GM12878 (cell line): ENCODE results near the gene RACGAP1. TPM values are rescaled to one million over a fixed set of nuclear protein-coding genes. Genes with fewer than 3 reads are reported as not detected.

Experiments
- ATAC-seq: fragments of 200-7000 bp; cut with Tn5 transposase; 3 replicates; pipeline ENCODE4 v1.9.1; 2020; ENCODE audit warnings: mild to moderate bottlenecking, moderate library complexity
- BruUV-seq: library from RNA; stranded (reverse); fragments of 400-500 nt; replicated peaks from 2 replicates; lab custom pipeline; 2021; lab: Mats Ljungman, UMichigan
- CTCF ChIA-PET: fragments of 300-600 bp; sonication (Branson Sonifier 250); formaldehyde crosslinking; extraction: SDS; loops from one replicate; lab custom pipeline; 2021; ENCODE audit warnings: inconsistent platforms; lab: Yijun Ruan, JAX
- POLR2A ChIA-PET: fragments of 350-600 bp; formaldehyde crosslinking; extraction: SDS; loops from one replicate; lab custom pipeline; 2021; ENCODE audit warnings: inconsistent platforms; lab: Charles Lee
- RAD21 ChIA-PET: fragments of 300-600 bp; sonication (Branson Sonifier 250); formaldehyde crosslinking; loops from one replicate; lab custom pipeline; 2023; ENCODE audit warnings: antibody characterized with exemption; ENCODE audit not compliant: unreplicated experiment; lab: Charles Lee
- SMC1A ChIA-PET: fragments of 300-600 bp; sonication (Branson Sonifier 250); formaldehyde crosslinking; loops from one replicate; lab custom pipeline; 2023; ENCODE audit not compliant: unreplicated experiment, uncharacterized antibody; lab: Charles Lee
- DNase-seq: peaks from one replicate; pipeline ENCODE4 v3.0.0-alpha.2; 2011; ENCODE audit warnings: low read depth, low spot score
- FAIRE-seq: peaks from 3 replicates; lab custom pipeline; 2011; peaks lifted over from hg19 to GRCh38; lab: Jason Lieb, UNC
- H2AFZ ChIP-seq: 2 replicates; pipeline ENCODE4 v1.6.0; 2011; ENCODE audit warnings: low read depth, low read length, control low read depth; ENCODE audit not compliant: control insufficient read depth
- H3K27ac ChIP-seq: 2 replicates; pipeline ENCODE4 v1.5.1; 2011; ENCODE audit warnings: control low read depth; ENCODE audit not compliant: control insufficient read depth, insufficient read depth
- H3K27me3 ChIP-seq, 2 experiments: replicated peaks in 1 of 2; 2 replicates each; pipeline versions ENCODE4 v1.6.0 to v1.6.1; 2011; ENCODE audit warnings: low read length in 1 of 2; ENCODE audit not compliant: control insufficient read depth in 2 of 2, insufficient read depth in 2 of 2
- H3K36me3 ChIP-seq, 2 experiments: 2 replicates each; pipeline ENCODE4 v1.5.1; 2011; ENCODE audit warnings: low read length in 1 of 2; ENCODE audit not compliant: control insufficient read depth in 2 of 2, insufficient read depth in 2 of 2
- H3K4me1 ChIP-seq: 2 replicates; pipeline ENCODE4 v1.6.1; 2011; ENCODE audit warnings: mild to moderate bottlenecking, low read length, moderate library complexity, mixed read lengths; ENCODE audit not compliant: control insufficient read depth, insufficient read depth
- H3K4me2 ChIP-seq: 2 replicates; pipeline ENCODE4 v1.6.0; 2011; ENCODE audit warnings: control low read depth; ENCODE audit not compliant: control insufficient read depth, insufficient read depth
- H3K4me3 ChIP-seq: fragments of 200-600 bp; sonication (generic); 2 replicates; pipeline ENCODE4 v1.5.1; 2016
- H3K79me2 ChIP-seq: 2 replicates; pipeline ENCODE4 v1.6.0; 2011; ENCODE audit warnings: low read length; ENCODE audit not compliant: control insufficient read depth, insufficient read depth
- H3K9ac ChIP-seq: 2 replicates; pipeline ENCODE4 v1.8.0; 2011; ENCODE audit warnings: low read length, control low read depth, mixed read lengths; ENCODE audit not compliant: control insufficient read depth, insufficient read depth
- H3K9me3 ChIP-seq: replicated peaks from 3 replicates; pipeline ENCODE4 v1.5.1; 2011; ENCODE audit warnings: mild to moderate bottlenecking, low read length; ENCODE audit not compliant: control insufficient read depth, insufficient read depth
- H4K20me1 ChIP-seq: 2 replicates; pipeline ENCODE4 v1.6.0; 2011; ENCODE audit not compliant: control insufficient read depth, insufficient read depth
- CHD2 ChIP-seq: IDR thresholded peaks from 2 replicates; pipeline ENCODE4 v1.6.1; 2011; ENCODE audit warnings: low read depth, low read length, improper control_type of control experiment, borderline replicate concordance
- EP300 ChIP-seq, 2 experiments: fragments of 150-350 bp in 1 of 2; IDR thresholded peaks; 2 replicates each; pipeline ENCODE4 v1.6.1; 2011 to 2012; ENCODE audit warnings: low read depth in 2 of 2, low read length in 2 of 2, borderline replicate concordance in 1 of 2, improper control_type of control experiment in 1 of 2, inconsistent platforms in 1 of 2; ENCODE audit not compliant: control insufficient read depth in 1 of 2
- MEF2A ChIP-seq: IDR thresholded peaks from 2 replicates; pipeline ENCODE4 v1.6.1; 2011; ENCODE audit warnings: low read depth, mild to moderate bottlenecking, low read length, moderate library complexity; ENCODE audit not compliant: insufficient read depth
- NRF1 ChIP-seq: conservative IDR thresholded peaks from 2 replicates; pipeline ENCODE4 v1.6.1; 2011; ENCODE audit warnings: mild to moderate bottlenecking, low read depth, low read length, improper control_type of control experiment
- PML ChIP-seq: IDR thresholded peaks from 2 replicates; pipeline ENCODE4 v1.6.1; 2012; ENCODE audit warnings: low read length, inconsistent platforms
- SREBF1 ChIP-seq: IDR thresholded peaks from 2 replicates; pipeline ENCODE4 v1.6.1; 2012; ENCODE audit warnings: mild to moderate bottlenecking, low read length
- SRF ChIP-seq, 2 experiments: IDR thresholded peaks; 2 replicates each; pipeline ENCODE4 v1.6.1; 2011; ENCODE audit warnings: low read depth in 2 of 2, low read length in 2 of 2, mild to moderate bottlenecking in 1 of 2, moderate library complexity in 1 of 2
- ZBTB33 ChIP-seq: fragments of 450-650 bp; IDR thresholded peaks from 2 replicates; pipeline ENCODE4 v1.6.1; 2017; ENCODE audit warnings: mild to moderate bottlenecking
- ZZZ3 ChIP-seq: IDR thresholded peaks from 2 replicates; pipeline ENCODE4 v1.6.1; 2011; ENCODE audit warnings: low read depth; ENCODE audit not compliant: control insufficient read depth, insufficient read length
- WGBS: methylation state at CpG from one replicate; pipeline ENCODE4 v1.1.6; 2016; ENCODE audit warnings: low lambda C conversion rate; ENCODE audit not compliant: insufficient replicate concordance, insufficient coverage; ENCODE audit errors: missing lambda C conversion rate; 5-methylcytosine and 5-hydroxymethylcytosine counted together
- in situ Hi-C: fragments of 300-500 bp; cut with MboI; formaldehyde crosslinking; loops from 9 replicates; pipeline ENCODE4 v1.14.3; 2018; ENCODE audit warnings: mixed read lengths
- intact Hi-C: fragments of 100-400 bp; cut with micrococcal nuclease; formaldehyde crosslinking; loops from one replicate; pipeline ENCODE4 v1.14.2; 2022; ENCODE audit not compliant: unreplicated experiment
- polyA plus RNA-seq, 11 experiments: library from polyadenylated mRNA; depleted of rRNA in 4 of 11; unstranded in 6 of 11; stranded (reverse) in 5 of 11; fragments of >200 nt; fragmentation: Nextera tagmentation in 4 of 11; fragmentation: Illumina TruSeq in 1 of 11; extraction: Ambion mirVana in 4 of 11; extraction: Trizol in 1 of 11; gene quantifications; 1 replicate in 1 of 11; 2 replicates in 10 of 11; pipeline versions ENCODE4 v1.2.1 to v1.2.3, GENCODE V29; 2011 to 2016; ENCODE audit warnings: inconsistent platforms in 2 of 11, missing spikeins in 2 of 11, low read depth in 1 of 11
- total RNA-seq, 4 experiments: library from RNA; depleted of rRNA in 3 of 4; stranded (reverse); fragments of >200 nt in 3 of 4; fragmentation: Illumina TruSeq in 1 of 4; extraction: Trizol in 1 of 4; gene quantifications; 2 replicates each; pipeline versions ENCODE4 v1.2.1 to v1.2.3, GENCODE V29; 2013 to 2021
- TF ChIP-seq, protein P1 (sequence below): IDR thresholded peaks from 2 replicates; pipeline ENCODE4 v1.6.1; 2012; ENCODE audit warnings: low read depth, low read length, improper control_type of control experiment
- TF ChIP-seq, protein P2 (sequence below): fragments of 450-650 bp; formaldehyde crosslinking; IDR thresholded peaks from 2 replicates; pipeline ENCODE4 v1.4.0; 2022; ENCODE audit warnings: mild to moderate bottlenecking, moderate library complexity

RACGAP1 gene
- total and polyA plus RNA-seq, 10 of the 15 experiments (the other 5 are each of a cell fraction or from before 2014, with no cell fraction given), result 32.4 to 87.9 (median 76.2) TPM

DNA sequence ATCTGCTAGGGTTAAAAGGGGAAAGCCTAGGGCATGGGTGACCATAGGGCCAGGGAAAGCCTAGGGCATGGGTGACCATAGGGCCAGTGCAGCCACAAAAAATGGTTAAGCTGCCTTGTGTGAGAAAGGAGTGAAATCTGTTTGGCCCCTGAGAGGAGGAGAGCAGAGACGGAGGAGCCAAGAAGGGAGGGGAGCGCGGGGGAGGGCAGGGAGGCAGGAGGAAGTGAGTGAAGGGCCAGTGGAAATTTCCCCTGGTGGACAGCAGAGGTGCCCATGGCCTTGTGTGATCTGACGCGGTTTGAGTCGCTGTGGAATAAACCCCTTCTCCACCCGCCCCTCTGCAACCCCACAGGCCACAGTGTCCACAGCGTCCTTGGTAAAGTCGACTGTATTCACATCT, 53.2 kb downstream of the RACGAP1 start:
- no peak overlapping the region for H3K4me2 ChIP-seq
- no peaks in the 10 kb centered on the region for H3K79me2 ChIP-seq
- H3K9me3 ChIP-seq, result no peaks in the 10 kb centered on the region
- FAIRE-seq (no peak), DNase-seq (no peak), ATAC-seq (no peak)
- SMC1A ChIA-PET, result no interaction called here
- H3K36me3 ChIP-seq, result no peaks in the 10 kb centered on the region
- H4K20me1 ChIP-seq, result no peaks in the 10 kb centered on the region
- H3K27ac ChIP-seq, result no peak overlapping the region
- RAD21 ChIA-PET, result interaction anchor here (1.0 kb wide), 1 partner anchor 99 kb away, joined by 3 read pairs; no protein-coding TSS in a partner anchor
- peaks cover 4 to 5% of the 10 kb centered on the region in 2 experiments; a peak in 2 of 4 replicates for H3K27me3 ChIP-seq
- in situ Hi-C loops (loop anchor here (5.0 kb wide), 1 partner anchor 95 kb away; no protein-coding TSS in a partner anchor), intact Hi-C loops (no loop called here)
- TF ChIP-seq, protein P1, sequence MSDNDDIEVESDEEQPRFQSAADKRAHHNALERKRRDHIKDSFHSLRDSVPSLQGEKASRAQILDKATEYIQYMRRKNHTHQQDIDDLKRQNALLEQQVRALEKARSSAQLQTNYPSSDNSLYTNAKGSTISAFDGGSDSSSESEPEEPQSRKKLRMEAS, result no peak
- TF ChIP-seq EP300 (IDR thresholded peaks at IDR 0.05; ENCODE audit: borderline replicate concordance in 1 of 2, control insufficient read depth in 1 of 2, low read depth in 2 of 2, low read length in 2 of 2), result no peak
- H2AFZ ChIP-seq, result no peak overlapping the region
- no peak overlapping the region for H3K4me3 ChIP-seq
- peaks cover 7% of the 10 kb centered on the region for H3K4me1 ChIP-seq
- CTCF ChIA-PET, result interaction anchor here (1.0 kb wide), 1 partner anchor 105 kb away, joined by 3 read pairs; no protein-coding TSS in a partner anchor
- POLR2A ChIA-PET, result no interaction called here
- no TSS peak for BruUV-seq
- WGBS, result 81% methylated on average over 9 of the region's 9 CpGs
- H3K9ac ChIP-seq, result no peak overlapping the region

GRCh38 chr12:49971141-49971540, 54.2 kb downstream of the RACGAP1 start:
- RAD21 ChIA-PET, result interaction anchor here (0.6 kb wide), 1 partner anchor 39 kb away, joined by 3 read pairs; no protein-coding TSS in a partner anchor
- FAIRE-seq, result no peak
- POLR2A ChIA-PET, result interaction anchor here (0.6 kb wide), 1 partner anchor 53 kb away, joined by 4 read pairs; no protein-coding TSS in a partner anchor
- in situ Hi-C loops (loop anchor here (5.0 kb wide), 1 partner anchor 96 kb away; no protein-coding TSS in a partner anchor), intact Hi-C loops (no loop called here)
- Histone ChIP-seq H3K4me3 (no peak overlapping the region), H3K4me1 (peaks cover 8% of the 10 kb centered on the region), H3K4me2 (no peak overlapping the region), H4K20me1 (no peaks in the 10 kb centered on the region), H3K36me3 (no peaks in the 10 kb centered on the region), H2AFZ (no peak overlapping the region), H3K27ac (no peak overlapping the region), H3K9me3 (no peaks in the 10 kb centered on the region), H3K27me3 (peaks cover 4 to 5% of the 10 kb centered on the region in 2 experiments; a peak in 2 of 4 replicates), H3K9ac (no peak overlapping the region), H3K79me2 (no peaks in the 10 kb centered on the region)
- no peak for ATAC-seq
- SMC1A ChIA-PET, result interaction anchor here (0.6 kb wide), 1 partner anchor 325 kb away, joined by 3 read pairs; no protein-coding TSS in a partner anchor
- WGBS, result 58% methylated on average over 6 of the region's 6 CpGs
- CTCF ChIA-PET, result interaction anchor here (5.9 kb wide), 1 partner anchor 97 kb away, joined by 121 read pairs; no protein-coding TSS in a partner anchor
- no peak for DNase-seq
- no TSS peak for BruUV-seq
- TF ChIP-seq SRF (IDR thresholded peaks at IDR 0.05; ENCODE audit: low read depth in 2 of 2, low read length in 2 of 2) (no peak), CHD2 (no peak), MEF2A (no peak), PML (no peak), SREBF1 (no peak), NRF1 (no peak), ZBTB33 (no peak), ZZZ3 (no peak)
- TF ChIP-seq, protein P2, sequence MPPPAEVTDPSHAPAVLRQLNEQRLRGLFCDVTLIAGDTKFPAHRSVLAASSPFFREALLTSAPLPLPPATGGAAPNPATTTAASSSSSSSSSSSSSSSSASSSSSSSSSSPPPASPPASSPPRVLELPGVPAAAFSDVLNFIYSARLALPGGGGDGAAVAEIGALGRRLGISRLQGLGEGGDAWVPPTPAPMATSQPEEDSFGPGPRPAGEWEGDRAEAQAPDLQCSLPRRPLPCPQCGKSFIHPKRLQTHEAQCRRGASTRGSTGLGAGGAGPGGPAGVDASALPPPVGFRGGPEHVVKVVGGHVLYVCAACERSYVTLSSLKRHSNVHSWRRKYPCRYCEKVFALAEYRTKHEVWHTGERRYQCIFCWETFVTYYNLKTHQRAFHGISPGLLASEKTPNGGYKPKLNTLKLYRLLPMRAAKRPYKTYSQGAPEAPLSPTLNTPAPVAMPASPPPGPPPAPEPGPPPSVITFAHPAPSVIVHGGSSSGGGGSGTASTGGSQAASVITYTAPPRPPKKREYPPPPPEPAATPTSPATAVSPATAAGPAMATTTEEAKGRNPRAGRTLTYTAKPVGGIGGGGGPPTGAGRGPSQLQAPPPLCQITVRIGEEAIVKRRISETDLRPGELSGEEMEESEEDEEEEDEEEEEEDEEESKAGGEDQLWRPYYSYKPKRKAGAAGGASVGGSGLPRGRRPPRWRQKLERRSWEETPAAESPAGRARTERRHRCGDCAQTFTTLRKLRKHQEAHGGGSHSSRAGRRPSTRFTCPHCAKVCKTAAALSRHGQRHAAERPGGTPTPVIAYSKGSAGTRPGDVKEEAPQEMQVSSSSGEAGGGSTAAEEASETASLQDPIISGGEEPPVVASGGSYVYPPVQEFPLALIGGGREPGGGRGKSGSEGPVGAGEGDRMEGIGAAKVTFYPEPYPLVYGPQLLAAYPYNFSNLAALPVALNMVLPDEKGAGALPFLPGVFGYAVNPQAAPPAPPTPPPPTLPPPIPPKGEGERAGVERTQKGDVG (CRISPR knock-in tag), result no peak
